HG02973 (cell line): Measurements from ENCODE around the gene OGFRL1.

Experiments
- ATAC-seq: cut with Tn5 transposase; IDR thresholded peaks from one replicate; pipeline ENCODE4 v1.9.1; 2021; ENCODE audit warnings: moderate library complexity; ENCODE audit not compliant: unreplicated experiment

The OGFRL1 gene

DNA sequence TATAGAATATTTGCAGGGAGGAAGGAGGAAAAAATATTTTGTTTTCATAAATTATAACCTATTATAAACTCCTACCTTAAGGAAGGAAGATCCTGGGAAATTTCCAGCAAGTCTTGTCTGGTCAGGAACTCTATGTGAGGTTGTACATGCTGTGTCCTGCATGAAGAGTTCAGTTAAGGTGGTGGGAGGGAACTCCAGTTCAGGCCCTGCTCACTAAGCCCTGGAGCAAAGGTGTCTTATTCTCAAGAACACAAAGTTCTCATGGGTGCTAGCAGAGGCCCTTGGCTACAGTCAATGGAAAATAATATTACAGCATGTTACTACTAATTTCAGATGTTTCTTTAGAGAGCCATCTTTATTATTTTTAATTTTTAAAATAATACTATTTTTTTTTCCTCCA lies 3.8 kb upstream of the OGFRL1 start:
- no peak for ATAC-seq

DNA sequence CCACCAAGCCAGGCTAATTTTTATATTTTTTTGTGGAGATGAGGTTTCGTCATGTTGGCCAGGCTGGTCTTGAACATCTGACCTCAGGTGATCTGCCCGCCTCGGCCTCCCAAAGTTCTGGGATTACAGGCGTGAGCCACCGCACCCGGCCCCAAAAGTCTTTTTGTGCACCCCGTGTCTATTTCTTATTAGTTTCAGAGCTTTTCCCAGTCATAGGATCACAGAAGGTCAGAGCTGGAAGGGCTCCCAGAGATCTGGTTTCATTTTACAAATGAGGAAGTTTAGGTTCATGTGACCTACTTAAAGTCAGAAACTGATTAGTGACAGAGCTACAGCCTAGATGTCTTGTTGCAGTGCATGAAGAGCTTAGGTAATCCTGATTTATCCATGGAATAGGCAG lies 1.6 kb upstream of the OGFRL1 start:
- ATAC-seq, result no peak

DNA sequence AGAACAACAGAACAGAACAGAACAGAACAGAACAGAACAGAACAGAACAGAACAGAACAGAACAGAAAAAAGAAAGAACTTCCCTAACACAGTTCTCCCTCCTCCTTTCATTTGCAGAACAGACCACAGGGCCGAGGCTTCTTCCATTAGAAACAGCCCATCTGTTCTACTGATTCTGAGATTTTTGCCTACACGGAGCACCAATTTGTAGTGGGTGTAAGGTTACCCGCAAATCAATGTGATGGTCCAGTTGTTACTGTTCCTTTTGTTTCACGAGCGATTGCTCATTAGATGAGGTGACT lies 734 bp upstream of the OGFRL1 start:
- ATAC-seq, result no peak

DNA sequence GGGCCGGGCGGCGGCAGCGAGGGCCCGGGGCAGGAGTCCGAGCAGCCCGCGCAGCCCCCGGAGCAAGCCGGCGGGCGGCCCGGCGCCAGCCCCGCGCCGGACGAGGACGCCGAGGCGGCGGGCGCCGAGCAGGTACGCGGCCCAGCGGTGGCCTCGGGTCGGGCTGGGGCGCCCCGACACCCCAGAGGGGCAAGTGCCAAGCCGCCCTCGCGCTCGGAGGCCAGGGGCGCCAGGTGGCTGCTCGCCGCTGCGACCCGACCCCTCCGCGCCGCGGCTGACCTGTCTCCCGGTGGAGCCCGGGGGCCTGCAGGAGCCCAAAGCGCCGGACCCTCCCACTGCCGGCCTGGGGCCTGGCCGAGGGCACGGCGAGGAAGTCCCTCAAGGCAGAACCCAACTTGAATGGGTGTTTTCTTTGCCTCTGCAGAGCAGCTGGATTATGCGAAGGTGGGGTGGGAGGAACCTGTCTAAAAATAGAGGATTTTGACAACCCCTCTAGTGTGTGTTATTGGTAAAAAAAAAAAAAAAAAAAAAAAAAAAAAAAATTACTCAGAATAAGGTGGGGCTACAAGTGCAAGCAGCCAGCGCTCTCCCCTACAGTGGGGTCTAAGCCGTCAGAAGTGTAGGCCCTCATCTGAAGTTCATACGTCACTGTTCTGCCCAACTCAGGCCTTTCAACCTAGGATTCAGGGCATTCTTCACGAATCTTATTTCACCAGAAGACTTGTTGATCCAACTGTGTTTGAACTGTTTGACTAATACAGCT lies 609 bp downstream of the OGFRL1 start:
- ATAC-seq, result peak; percentile 27

- ATAC-seq, result no peak
These were observed 1.2 kb downstream of the OGFRL1 start for GRCh38 chr6:71289802-71290175.

GRCh38 chr6:71290611-71291010 lies 2.0 kb downstream of the OGFRL1 start:
- ATAC-seq, result no peak

DNA sequence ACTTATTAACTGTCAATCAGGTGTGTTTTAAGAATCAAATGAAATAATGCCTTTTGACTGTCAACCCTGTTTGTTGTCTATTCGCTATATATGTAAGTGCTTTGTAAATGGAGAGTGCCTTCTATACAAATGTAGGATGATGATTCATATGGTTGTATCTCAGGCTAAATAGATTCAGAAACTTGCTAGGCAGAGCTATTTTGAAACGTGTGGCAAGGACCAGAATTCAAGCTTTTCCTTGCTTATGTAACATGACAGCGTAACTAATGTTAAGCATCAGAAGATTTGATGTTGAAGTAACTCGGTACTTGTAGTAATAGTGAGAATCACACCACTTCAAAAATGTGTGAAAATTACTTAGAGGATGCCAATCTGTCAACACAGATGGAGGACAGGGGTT lies 3.4 kb downstream of the OGFRL1 start:
- ATAC-seq, result no peak

- no peak for ATAC-seq
These were observed 5.5 kb downstream of the OGFRL1 start for GRCh38 chr6:71294121-71294523.

- ATAC-seq, result no peak
These were observed 9.8 kb downstream of the OGFRL1 start for GRCh38 chr6:71298459-71298858.

DNA sequence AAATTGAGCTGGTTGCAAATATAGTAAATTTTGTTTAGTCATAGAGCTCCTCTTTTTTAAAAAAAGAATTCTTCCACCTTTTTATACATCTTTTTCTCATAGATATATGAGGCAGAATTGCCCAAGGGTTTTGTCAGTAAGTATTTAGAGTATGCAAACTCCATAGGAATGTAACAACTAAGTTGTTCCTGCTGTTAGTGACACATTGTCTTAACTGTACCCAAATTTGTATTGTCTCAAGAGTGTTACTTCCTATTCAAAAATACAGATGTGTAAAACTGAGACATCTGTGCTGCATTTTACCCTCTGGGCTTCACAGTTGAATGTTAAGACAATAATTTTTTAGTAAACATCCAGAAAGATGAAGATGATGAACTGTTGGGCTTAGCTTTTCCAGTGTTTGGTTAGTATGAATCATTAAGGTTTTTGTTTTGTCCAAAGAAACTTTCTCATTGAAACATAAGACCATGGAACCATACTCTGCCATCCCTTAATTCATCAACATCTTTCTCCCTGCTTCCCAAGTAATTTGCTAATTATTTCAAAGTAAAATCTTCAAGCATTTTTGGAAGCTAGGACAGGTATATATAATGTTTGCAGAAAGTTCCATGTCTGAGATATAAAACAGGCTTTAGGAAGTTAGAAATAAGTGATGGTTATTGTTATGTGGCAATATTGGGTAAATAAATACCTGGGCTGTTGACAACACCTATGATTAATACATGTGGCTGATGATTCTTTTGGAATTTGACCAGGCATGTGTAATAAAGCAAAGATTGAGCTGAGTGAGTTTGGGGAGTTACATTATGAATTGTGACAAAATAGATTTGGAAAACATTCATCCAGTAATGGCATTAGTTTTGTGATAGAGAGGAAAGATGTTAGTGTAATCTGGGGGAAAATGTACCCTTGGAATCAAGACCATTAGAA lies 11.2 kb downstream of the OGFRL1 start:
- ATAC-seq, result no peak

DNA sequence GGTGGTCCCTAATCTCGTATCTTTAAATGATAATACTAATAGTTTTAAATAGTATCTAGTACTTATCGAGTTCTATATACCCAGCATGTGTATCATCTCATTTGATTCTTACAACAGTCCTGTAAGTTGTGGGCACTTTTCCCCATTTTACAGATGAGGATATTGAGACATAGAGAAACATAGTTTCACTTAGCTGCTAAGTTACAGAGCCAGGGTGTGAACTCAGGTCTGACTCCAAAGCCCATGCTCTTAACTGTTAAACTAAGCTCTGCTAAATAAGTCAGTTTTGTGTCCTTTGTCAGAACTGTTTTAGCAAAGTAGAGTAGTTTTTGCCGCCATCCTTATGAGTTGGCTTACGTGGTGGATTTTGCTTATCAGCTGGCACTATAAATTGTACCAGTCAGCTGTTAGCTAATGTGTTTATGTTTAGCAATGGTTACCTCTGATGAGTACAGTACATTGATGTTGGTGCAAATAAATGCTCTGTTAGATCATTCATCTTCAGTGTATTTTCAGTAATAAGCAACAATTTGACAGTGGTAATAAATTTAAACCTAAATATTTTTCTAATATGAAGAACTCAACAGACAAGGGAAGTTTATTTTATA lies 12.1 kb downstream of the OGFRL1 start:
- no peak for ATAC-seq

DNA sequence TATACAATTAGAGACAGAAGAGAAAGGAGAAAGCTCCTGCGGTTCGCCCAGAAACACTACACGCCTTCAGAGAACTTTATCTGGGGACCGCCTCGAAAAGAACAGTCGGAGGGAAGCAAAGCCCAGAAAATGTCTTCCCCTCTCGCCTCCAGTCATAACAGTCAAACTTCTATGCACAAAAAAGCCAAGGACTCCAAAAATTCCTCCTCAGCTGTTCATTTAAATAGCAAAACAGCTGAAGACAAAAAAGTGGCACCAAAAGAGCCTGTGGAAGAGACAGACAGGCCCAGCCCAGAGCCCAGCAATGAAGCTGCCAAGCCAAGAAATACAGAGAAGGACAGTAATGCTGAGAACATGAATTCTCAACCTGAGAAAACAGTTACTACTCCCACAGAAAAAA lies 12.9 kb downstream of the OGFRL1 start:
- ATAC-seq, result no peak

GRCh38 chr6:71309656-71310055 lies 21.0 kb downstream of the OGFRL1 start:
- ATAC-seq, result no peak

GRCh38 chr6:71310261-71310660 lies 21.6 kb downstream of the OGFRL1 start:
- ATAC-seq, result no peak

DNA sequence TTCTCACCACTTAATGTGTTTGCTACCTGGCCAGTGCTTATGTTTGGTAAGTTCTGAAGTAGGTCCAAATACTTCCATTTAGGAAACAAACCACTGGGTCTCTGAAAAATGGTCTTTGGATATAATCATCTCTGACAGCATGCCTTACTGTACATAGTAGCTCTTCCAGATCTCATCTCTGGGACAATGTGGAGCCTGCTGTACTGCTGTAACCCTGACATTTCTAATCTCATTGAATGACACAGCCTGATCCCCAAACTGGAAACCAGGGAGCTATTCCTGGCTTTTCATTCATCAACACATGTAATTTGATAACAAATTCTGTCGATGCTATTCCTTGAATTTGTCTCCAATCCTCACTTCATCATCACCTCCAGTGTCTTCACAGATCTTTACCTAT lies 23.5 kb downstream of the OGFRL1 start:
- ATAC-seq, result no peak

DNA sequence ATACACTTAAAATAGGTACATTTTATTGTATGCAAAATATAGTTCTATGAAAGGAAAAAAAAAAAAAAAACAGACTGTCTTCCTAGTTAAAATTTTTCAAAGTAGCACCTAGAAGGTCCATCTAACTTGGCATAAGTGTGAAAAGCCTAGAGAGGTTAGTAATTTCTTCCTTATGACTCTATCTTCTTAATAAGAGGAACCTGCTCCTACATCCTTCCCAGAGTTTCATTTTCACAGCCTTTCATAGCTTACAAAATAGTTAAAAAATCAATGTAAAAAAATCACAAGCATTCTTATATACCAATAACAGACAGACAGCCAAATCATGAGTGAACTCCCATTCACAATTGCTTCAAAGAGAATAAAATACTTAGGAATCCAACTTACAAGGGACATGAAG lies 28.8 kb downstream of the OGFRL1 start:
- no peak for ATAC-seq

DNA sequence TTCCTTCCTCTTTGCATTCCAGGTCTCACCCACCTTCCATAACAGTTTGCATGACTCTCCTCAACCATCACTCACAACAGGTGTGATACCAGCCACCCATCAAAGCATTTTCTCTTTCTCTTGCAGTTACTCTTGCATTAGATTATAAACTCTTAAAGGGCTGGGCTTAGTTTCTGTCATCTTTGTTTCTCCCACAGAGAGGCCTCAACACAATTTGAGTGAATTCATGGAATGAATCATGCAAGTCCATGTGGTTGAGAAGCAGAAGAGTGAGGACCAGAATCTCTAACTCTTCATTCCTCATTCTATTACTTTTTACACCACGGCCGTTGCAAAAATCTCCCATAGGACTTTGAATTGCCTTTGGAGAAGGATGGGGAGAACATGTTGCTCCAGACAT lies 31.4 kb downstream of the OGFRL1 start:
- ATAC-seq, result no peak

GRCh38 chr6:71321314-71321713 lies 32.7 kb downstream of the OGFRL1 start:
- ATAC-seq, result no peak

GRCh38 chr6:71324194-71324785 lies 35.7 kb downstream of the OGFRL1 start:
- no peak for ATAC-seq

DNA sequence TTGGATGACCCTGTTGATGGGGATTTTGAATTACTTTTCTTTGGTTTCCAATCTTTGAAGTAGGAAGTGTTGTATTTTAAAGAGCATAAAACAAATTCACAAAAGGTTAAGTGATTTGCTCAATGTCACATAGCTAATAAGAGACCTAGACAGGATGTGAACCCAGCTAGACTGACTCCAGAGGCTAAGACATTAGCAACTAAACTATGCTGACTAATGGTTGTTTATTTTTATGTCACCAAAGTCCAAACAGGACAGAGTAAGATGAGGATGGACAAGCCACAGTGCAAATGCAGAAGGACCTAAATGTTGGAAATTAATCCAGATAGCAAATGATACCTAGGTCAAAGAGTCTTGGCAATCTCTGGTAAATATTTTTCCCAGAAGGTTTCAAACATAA lies 38.0 kb downstream of the OGFRL1 start:
- no peak for ATAC-seq

GRCh38 chr6:71330501-71330900 lies 41.9 kb downstream of the OGFRL1 start:
- ATAC-seq, result no peak

DNA sequence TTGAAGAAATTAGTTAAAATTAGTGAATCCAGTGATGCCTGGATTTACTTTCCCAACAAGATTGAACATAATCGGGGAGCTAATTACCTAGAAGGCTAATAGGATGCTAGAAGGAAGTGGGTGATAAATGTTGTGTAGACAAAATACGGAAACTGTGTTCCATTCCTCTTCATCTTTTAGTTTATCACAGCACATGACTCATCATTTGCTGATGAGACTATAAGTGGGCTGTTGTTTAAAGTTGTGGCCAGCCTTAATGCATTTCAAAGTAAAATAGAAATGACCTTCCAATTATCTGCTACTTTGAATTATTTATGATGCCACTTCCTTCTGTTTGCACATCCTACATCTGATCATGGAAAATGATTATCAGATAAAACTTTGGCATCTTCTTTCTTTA lies 43.4 kb downstream of the OGFRL1 start:
- no peak for ATAC-seq
